ENCODE results near the gene ADGRG6.

Gene ADGRG6

DNA sequence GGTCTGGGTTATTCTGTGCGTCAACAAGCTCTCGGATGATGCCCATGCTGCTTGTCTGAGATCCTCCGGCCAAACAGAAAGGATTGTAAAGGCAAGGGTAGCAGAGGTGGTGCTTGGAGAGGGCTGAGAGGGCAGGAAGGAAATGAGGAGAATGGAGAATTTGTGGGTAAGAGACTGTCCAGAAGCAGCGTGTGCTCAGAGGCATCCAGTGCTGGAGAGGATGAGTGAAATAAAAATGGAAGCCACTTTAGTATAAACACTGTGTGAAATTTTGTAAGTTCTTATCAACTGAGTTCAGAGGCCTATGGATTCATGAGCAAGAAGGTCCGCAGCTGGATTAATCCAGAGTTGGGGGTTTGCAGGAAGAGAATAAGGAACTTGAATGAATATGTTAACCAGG is 59.5 kb downstream of the ADGRG6 start:
- no peaks in the 10 kb centered on the region for H3K36me3 ChIP-seq (ENCODE audit: low read length)
- H3K27me3 ChIP-seq (ENCODE audit: low read length): no peaks in the 10 kb centered on the region
- H2AFZ ChIP-seq (ENCODE audit: low read depth, low read length, severe bottlenecking): no peak overlapping the region
- no peak overlapping the region for H3K4me3 ChIP-seq (ENCODE audit: insufficient read depth, low read length, poor library complexity, severe bottlenecking)
- no peak overlapping the region for H3K9ac ChIP-seq (ENCODE audit: low read length)
- no peak overlapping the region for H3K27ac ChIP-seq (ENCODE audit: low read depth, low read length)
- no peaks in the 10 kb centered on the region for H3K9me3 ChIP-seq (ENCODE audit: insufficient read depth, low read length)
- no peaks in the 10 kb centered on the region for H3K79me2 ChIP-seq (ENCODE audit: insufficient read depth, low read length)
- H4K20me1 ChIP-seq (ENCODE audit: low read depth, low read length): no peaks in the 10 kb centered on the region
- H3F3A ChIP-seq (ENCODE audit: insufficient read depth): no peaks in the 10 kb centered on the region
- H3K4me2 ChIP-seq (ENCODE audit: low read depth, low read length, poor library complexity, severe bottlenecking): no peak overlapping the region
- H3K9me2 ChIP-seq (replicated peaks; ENCODE audit: insufficient read depth, low read length): no peaks in the 10 kb centered on the region
- TF ChIP-seq, protein P1, sequence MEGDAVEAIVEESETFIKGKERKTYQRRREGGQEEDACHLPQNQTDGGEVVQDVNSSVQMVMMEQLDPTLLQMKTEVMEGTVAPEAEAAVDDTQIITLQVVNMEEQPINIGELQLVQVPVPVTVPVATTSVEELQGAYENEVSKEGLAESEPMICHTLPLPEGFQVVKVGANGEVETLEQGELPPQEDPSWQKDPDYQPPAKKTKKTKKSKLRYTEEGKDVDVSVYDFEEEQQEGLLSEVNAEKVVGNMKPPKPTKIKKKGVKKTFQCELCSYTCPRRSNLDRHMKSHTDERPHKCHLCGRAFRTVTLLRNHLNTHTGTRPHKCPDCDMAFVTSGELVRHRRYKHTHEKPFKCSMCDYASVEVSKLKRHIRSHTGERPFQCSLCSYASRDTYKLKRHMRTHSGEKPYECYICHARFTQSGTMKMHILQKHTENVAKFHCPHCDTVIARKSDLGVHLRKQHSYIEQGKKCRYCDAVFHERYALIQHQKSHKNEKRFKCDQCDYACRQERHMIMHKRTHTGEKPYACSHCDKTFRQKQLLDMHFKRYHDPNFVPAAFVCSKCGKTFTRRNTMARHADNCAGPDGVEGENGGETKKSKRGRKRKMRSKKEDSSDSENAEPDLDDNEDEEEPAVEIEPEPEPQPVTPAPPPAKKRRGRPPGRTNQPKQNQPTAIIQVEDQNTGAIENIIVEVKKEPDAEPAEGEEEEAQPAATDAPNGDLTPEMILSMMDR (IDR thresholded peaks at IDR 0.05; ENCODE audit: insufficient read depth, low read length, poor library complexity, severe bottlenecking): no peak
- no peak for TF ChIP-seq EZH2phosphoT487 (conservative IDR thresholded peaks at IDR 0.05; ENCODE audit: low read length)

- TF ChIP-seq, protein P1 (IDR thresholded peaks at IDR 0.05; ENCODE audit: insufficient read depth, low read length, poor library complexity, severe bottlenecking): no peak
- TF ChIP-seq EZH2phosphoT487 (conservative IDR thresholded peaks at IDR 0.05; ENCODE audit: low read length): no peak
- H2AFZ ChIP-seq (ENCODE audit: low read depth, low read length, severe bottlenecking): no peak overlapping the region
- H4K20me1 ChIP-seq (ENCODE audit: low read depth, low read length): no peaks in the 10 kb centered on the region
- H3K27me3 ChIP-seq (ENCODE audit: low read length): no peaks in the 10 kb centered on the region
- no peaks in the 10 kb centered on the region for H3K36me3 ChIP-seq (ENCODE audit: low read length)
- H3K27ac ChIP-seq (ENCODE audit: low read depth, low read length): no peak overlapping the region
- no peaks in the 10 kb centered on the region for H3K9me3 ChIP-seq (ENCODE audit: insufficient read depth, low read length)
- no peaks in the 10 kb centered on the region for H3K9me2 ChIP-seq (replicated peaks; ENCODE audit: insufficient read depth, low read length)
- no peaks in the 10 kb centered on the region for H3F3A ChIP-seq (ENCODE audit: insufficient read depth)
- no peaks in the 10 kb centered on the region for H3K79me2 ChIP-seq (ENCODE audit: insufficient read depth, low read length)
- no peak overlapping the region for H3K4me3 ChIP-seq (ENCODE audit: insufficient read depth, low read length, poor library complexity, severe bottlenecking)
- no peak overlapping the region for H3K4me2 ChIP-seq (ENCODE audit: low read depth, low read length, poor library complexity, severe bottlenecking)
- H3K9ac ChIP-seq (ENCODE audit: low read length): no peak overlapping the region
Measured at GRCh38 chr6:142361779-142362750, 60.3 kb downstream of the ADGRG6 start.

DNA sequence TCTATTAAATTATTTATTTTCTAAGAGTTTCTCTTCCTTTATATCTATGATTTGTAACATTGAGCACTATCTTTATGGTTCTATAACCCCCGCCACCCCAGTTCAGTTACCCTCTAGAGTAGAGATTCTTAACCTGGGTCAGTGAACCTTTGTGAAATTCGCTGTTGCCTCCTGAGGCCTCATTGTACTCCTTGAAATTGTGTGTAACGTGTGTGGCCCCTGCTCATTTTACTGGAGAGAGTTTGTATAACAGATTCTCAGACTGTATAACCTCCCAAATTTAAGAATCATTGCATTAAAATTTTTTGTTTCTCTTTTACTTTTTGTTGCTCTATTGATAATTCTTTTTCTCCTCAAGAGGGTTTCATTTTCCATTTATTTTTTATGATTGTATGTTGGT is 65.3 kb downstream of the ADGRG6 start:
- H2AFZ ChIP-seq (ENCODE audit: low read depth, low read length, severe bottlenecking): no peak overlapping the region
- H3K27me3 ChIP-seq (ENCODE audit: low read length): no peaks in the 10 kb centered on the region
- H3K9me3 ChIP-seq (ENCODE audit: insufficient read depth, low read length): no peaks in the 10 kb centered on the region
- no peak overlapping the region for H3K4me2 ChIP-seq (ENCODE audit: low read depth, low read length, poor library complexity, severe bottlenecking)
- H3F3A ChIP-seq (ENCODE audit: insufficient read depth): no peaks in the 10 kb centered on the region
- H3K79me2 ChIP-seq (ENCODE audit: insufficient read depth, low read length): no peaks in the 10 kb centered on the region
- no peak overlapping the region for H3K4me3 ChIP-seq (ENCODE audit: insufficient read depth, low read length, poor library complexity, severe bottlenecking)
- no peak overlapping the region for H3K27ac ChIP-seq (ENCODE audit: low read depth, low read length)
- no peak for TF ChIP-seq EZH2phosphoT487 (conservative IDR thresholded peaks at IDR 0.05; ENCODE audit: low read length)
- TF ChIP-seq, protein P1 (IDR thresholded peaks at IDR 0.05; ENCODE audit: insufficient read depth, low read length, poor library complexity, severe bottlenecking): no peak
- H4K20me1 ChIP-seq (ENCODE audit: low read depth, low read length): no peaks in the 10 kb centered on the region
- no peak overlapping the region for H3K9ac ChIP-seq (ENCODE audit: low read length)
- H3K36me3 ChIP-seq (ENCODE audit: low read length): no peaks in the 10 kb centered on the region
- no peaks in the 10 kb centered on the region for H3K9me2 ChIP-seq (replicated peaks; ENCODE audit: insufficient read depth, low read length)
